ENCODE results near the gene MEI1.

MEI1 gene

GRCh38 chr22:41782316-41782715 is 83.0 kb downstream of the MEI1 start:
- TF ChIP-seq CEBPB (IDR thresholded peaks at IDR 0.05) (no peak), CREB1 (IDR thresholded peaks at IDR 0.05; ENCODE audit: low read depth) (no peak), ZBTB7A (IDR thresholded peaks at IDR 0.05; ENCODE audit: low read depth) (no peak), RAD21 (IDR thresholded peaks at IDR 0.05; ENCODE audit: low read depth) (no peak), REST (IDR thresholded peaks at IDR 0.05; ENCODE audit: low read depth) (no peak), NFIC (IDR thresholded peaks at IDR 0.05) (no peak), YY1 (IDR thresholded peaks at IDR 0.05; ENCODE audit: low read depth) (no peak)

GRCh38 chr22:41782751-41783150 is 83.4 kb downstream of the MEI1 start:
- TF ChIP-seq TCF12 (IDR thresholded peaks at IDR 0.05; ENCODE audit: low read depth) (no peak), REST (IDR thresholded peaks at IDR 0.05; ENCODE audit: low read depth) (no peak), EP300 (IDR thresholded peaks at IDR 0.05; ENCODE audit: borderline replicate concordance) (no peak), CREB1 (IDR thresholded peaks at IDR 0.05; ENCODE audit: low read depth) (no peak), USF1 (IDR thresholded peaks at IDR 0.05) (no peak), FOXM1 (IDR thresholded peaks at IDR 0.05; ENCODE audit: borderline replicate concordance, low read depth) (no peak), RAD21 (IDR thresholded peaks at IDR 0.05; ENCODE audit: low read depth) (no peak), EGR1 (IDR thresholded peaks at IDR 0.05) (no peak), MAX (IDR thresholded peaks at IDR 0.05) (no peak), NFIC (IDR thresholded peaks at IDR 0.05) (no peak), YY1 (IDR thresholded peaks at IDR 0.05; ENCODE audit: low read depth) (no peak)

GRCh38 chr22:41787331-41787730 is 88.0 kb downstream of the MEI1 start:
- TF ChIP-seq RAD21 (IDR thresholded peaks at IDR 0.05; ENCODE audit: low read depth): no peak
- no peak for TF ChIP-seq TCF12 (IDR thresholded peaks at IDR 0.05; ENCODE audit: low read depth)
- TF ChIP-seq USF1 (IDR thresholded peaks at IDR 0.05): no peak
- TF ChIP-seq FOXM1 (IDR thresholded peaks at IDR 0.05; ENCODE audit: borderline replicate concordance, low read depth): no peak
- no peak for TF ChIP-seq EGR1 (IDR thresholded peaks at IDR 0.05)
- TF ChIP-seq TEAD4 (IDR thresholded peaks at IDR 0.05): no peak
- no peak for TF ChIP-seq YY1 (IDR thresholded peaks at IDR 0.05; ENCODE audit: low read depth)

GRCh38 chr22:41793871-41794270 is 94.6 kb downstream of the MEI1 start:
- no peak for TF ChIP-seq CEBPB (IDR thresholded peaks at IDR 0.05)
- no peak for TF ChIP-seq CREB1 (IDR thresholded peaks at IDR 0.05; ENCODE audit: low read depth)
- no peak for TF ChIP-seq RAD21 (IDR thresholded peaks at IDR 0.05; ENCODE audit: low read depth)
- no peak for TF ChIP-seq REST (IDR thresholded peaks at IDR 0.05; ENCODE audit: low read depth)
- TF ChIP-seq EP300 (IDR thresholded peaks at IDR 0.05; ENCODE audit: borderline replicate concordance): no peak
- no peak for TF ChIP-seq FOXM1 (IDR thresholded peaks at IDR 0.05; ENCODE audit: borderline replicate concordance, low read depth)
- no peak for TF ChIP-seq USF1 (IDR thresholded peaks at IDR 0.05)
- TF ChIP-seq TAF1 (IDR thresholded peaks at IDR 0.05; ENCODE audit: low read depth): no peak
- no peak for TF ChIP-seq TCF12 (IDR thresholded peaks at IDR 0.05; ENCODE audit: low read depth)
- no peak for TF ChIP-seq NFIC (IDR thresholded peaks at IDR 0.05)
- TF ChIP-seq ZBTB7A (IDR thresholded peaks at IDR 0.05; ENCODE audit: low read depth): no peak
- TF ChIP-seq TEAD4 (IDR thresholded peaks at IDR 0.05): no peak
- no peak for TF ChIP-seq MAX (IDR thresholded peaks at IDR 0.05)
- no peak for TF ChIP-seq EGR1 (IDR thresholded peaks at IDR 0.05)
- no peak for TF ChIP-seq YY1 (IDR thresholded peaks at IDR 0.05; ENCODE audit: low read depth)

Measured in Ishikawa (cell line).